Endothelial cell of umbilical vein (primary cell): Measurements from ENCODE around the gene NUP35. TPM values are rescaled to one million over a fixed set of nuclear protein-coding genes. Genes with fewer than 3 reads are reported as not detected.

ENCODE experiments used
- BruUV-seq: library from RNA; stranded (reverse); fragments of 400-500 nt; replicated peaks from 2 replicates; lab custom pipeline; 2021; lab: Mats Ljungman, UMichigan
- CTCF ChIA-PET: fragments of 300-600, 350-600 bp; sonication (Branson Sonifier 250); formaldehyde crosslinking; loops from one replicate; lab custom pipeline; 2021; ENCODE audit warnings: antibody characterized with exemption, inconsistent platforms; lab: Charles Lee
- POLR2A ChIA-PET: fragments of 300-600, 350-600 bp; sonication (Branson Sonifier 250); formaldehyde crosslinking; loops from one replicate; lab custom pipeline; 2021; ENCODE audit warnings: antibody characterized with exemption, inconsistent platforms; lab: Charles Lee
- DNase-seq: peaks from one replicate; pipeline ENCODE4 v3.0.0-alpha.2; 2011; ENCODE audit warnings: low read depth, low spot score
- FAIRE-seq: peaks from 2 replicates; lab custom pipeline; 2011; peaks lifted over from hg19 to GRCh38; lab: Jason Lieb, UNC
- H2AFZ ChIP-seq: 2 replicates; pipeline ENCODE4 v1.6.0; 2012; ENCODE audit warnings: low read depth, low read length, control low read depth, inconsistent platforms
- H3K27ac ChIP-seq: 2 replicates; pipeline ENCODE4 v1.5.1; 2011; ENCODE audit warnings: low read depth, mild to moderate bottlenecking, control low read depth, low read length, moderate library complexity; ENCODE audit not compliant: insufficient read depth
- H3K27me3 ChIP-seq, 2 experiments: 2 replicates each; pipeline versions ENCODE4 v1.6.0 to v1.6.1; 2011; ENCODE audit warnings: low read length in 2 of 2, mixed read lengths in 1 of 2; ENCODE audit not compliant: control insufficient read depth in 2 of 2, insufficient read depth in 2 of 2
- H3K36me3 ChIP-seq, 2 experiments: 2 replicates in 1 of 2; 3 replicates in 1 of 2; pipeline ENCODE4 v1.5.1; 2011; ENCODE audit warnings: low read length in 2 of 2, mild to moderate bottlenecking in 1 of 2, moderate library complexity in 1 of 2; ENCODE audit not compliant: control insufficient read depth in 2 of 2, insufficient read depth in 2 of 2; ENCODE audit errors: extremely low read depth in 1 of 2
- H3K4me1 ChIP-seq: 3 replicates; pipeline ENCODE4 v1.5.1; 2011; ENCODE audit warnings: mild to moderate bottlenecking, low read length; ENCODE audit not compliant: control insufficient read depth, insufficient read depth; ENCODE audit errors: extremely low read depth
- H3K4me2 ChIP-seq: 2 replicates; pipeline ENCODE4 v1.6.1; 2011; ENCODE audit warnings: low read length, control low read depth, mixed read lengths; ENCODE audit not compliant: insufficient read depth
- H3K4me3 ChIP-seq, 3 experiments: fragments of 200-600 bp in 1 of 3; sonication (generic), shearing (Covaris generic) in 1 of 3; replicated peaks in 1 of 3; 2 replicates each; pipeline ENCODE4 v1.5.1; 2011 to 2016; ENCODE audit warnings: control low read depth in 3 of 3, low read length in 3 of 3, mild to moderate bottlenecking in 2 of 3, inconsistent platforms in 1 of 3, low read depth in 1 of 3, moderate library complexity in 1 of 3; ENCODE audit not compliant: insufficient read depth in 1 of 3
- H3K79me2 ChIP-seq: 2 replicates; pipeline ENCODE4 v1.6.0; 2012; ENCODE audit warnings: low read length, inconsistent platforms; ENCODE audit not compliant: control insufficient read depth, insufficient read depth
- H3K9ac ChIP-seq: replicated peaks from 2 replicates; pipeline ENCODE3; 2011; ENCODE audit warnings: low read length, control low read depth; ENCODE audit not compliant: insufficient read depth; ENCODE audit errors: extremely low read depth
- H3K9me1 ChIP-seq: replicated peaks from 3 replicates; pipeline ENCODE4 v1.6.0; 2011; ENCODE audit warnings: mild to moderate bottlenecking, low read length; ENCODE audit not compliant: control insufficient read depth, insufficient read depth; ENCODE audit errors: extremely low read depth
- H3K9me3 ChIP-seq: replicated peaks from 2 replicates; pipeline ENCODE4 v1.5.1; 2012; ENCODE audit warnings: low read length, inconsistent platforms; ENCODE audit not compliant: control insufficient read depth, insufficient read depth
- H4K20me1 ChIP-seq: replicated peaks from 2 replicates; pipeline ENCODE3; 2011; ENCODE audit warnings: mild to moderate bottlenecking, low read length; ENCODE audit not compliant: control insufficient read depth, insufficient read depth; ENCODE audit errors: extremely low read depth
- EZH2 ChIP-seq: IDR thresholded peaks from 2 replicates; pipeline ENCODE4 v1.6.1; 2012; ENCODE audit warnings: borderline replicate concordance, low read depth, mild to moderate bottlenecking, moderate library complexity, low read length, inconsistent platforms; ENCODE audit not compliant: severe bottlenecking
- FOS ChIP-seq: IDR thresholded peaks from 2 replicates; pipeline ENCODE4 v1.6.1; 2011; ENCODE audit warnings: mild to moderate bottlenecking, low read length, moderate library complexity, borderline replicate concordance; ENCODE audit not compliant: insufficient read depth
- GATA2 ChIP-seq: IDR thresholded peaks from 2 replicates; pipeline ENCODE4 v1.7.0; 2011; ENCODE audit warnings: low read depth, mild to moderate bottlenecking, moderate library complexity, mixed read lengths, low read length; ENCODE audit not compliant: insufficient read length, insufficient read depth
- JUN ChIP-seq: IDR thresholded peaks from 2 replicates; pipeline ENCODE4 v1.6.1; 2011; ENCODE audit warnings: borderline replicate concordance, low read depth; ENCODE audit not compliant: insufficient read length, insufficient read depth
- MYC ChIP-seq: IDR thresholded peaks from one replicate; pipeline ENCODE4 v1.6.1; 2011; ENCODE audit warnings: mild to moderate bottlenecking, low read depth, low read length
- POLR2A ChIP-seq: IDR thresholded peaks from 2 replicates; pipeline ENCODE4 v1.6.1; 2012; ENCODE audit warnings: low read depth, mild to moderate bottlenecking, control low read depth, low read length
- POLR2AphosphoS5 ChIP-seq: IDR thresholded peaks from 2 replicates; pipeline ENCODE4 v1.6.1; 2012; ENCODE audit warnings: low read depth, mild to moderate bottlenecking, control low read depth, low read length, moderate library complexity; ENCODE audit not compliant: insufficient read depth
- dilution Hi-C: fragments of 300-500 bp; cut with MboI; formaldehyde crosslinking; loops from one replicate; pipeline ENCODE4 v1.15.0; 2019; ENCODE audit warnings: low sequenced_read_pairs; ENCODE audit not compliant: extremely low pct_ligation_motif_present
- intact Hi-C: fragments of 100-400 bp; cut with micrococcal nuclease; formaldehyde crosslinking; loops from one replicate; pipeline ENCODE4 v1.10.0; 2022
- polyA plus RNA-seq, 4 experiments: library from polyadenylated mRNA; depleted of rRNA in 3 of 4; stranded (reverse) in 3 of 4; unstranded in 1 of 4; fragments of >200 nt; gene quantifications; 2 replicates each; pipeline versions ENCODE4 v1.2.1 to v1.2.3, GENCODE V29; 2011 to 2012; ENCODE audit warnings: missing spikeins in 1 of 4
- total RNA-seq: library from RNA; stranded (reverse); gene quantifications from 2 replicates; pipeline ENCODE4 v1.2.3, GENCODE V29; 2021
- TF ChIP-seq, protein P1 (sequence below), 2 donors: IDR thresholded peaks; 1 replicate in 1 of 2; 2 replicates in 1 of 2; pipeline ENCODE4 v1.5.1; 2011; ENCODE audit warnings: low read length in 2 of 2, mild to moderate bottlenecking in 2 of 2, moderate library complexity in 2 of 2, control low read depth in 1 of 2, inconsistent platforms in 1 of 2, low read depth in 1 of 2; ENCODE audit not compliant: insufficient read depth in 1 of 2; ENCODE audit errors: extremely low read depth in 1 of 2
- TF ChIP-seq, protein P2 (sequence below): IDR thresholded peaks from 2 replicates; pipeline ENCODE4 v1.6.1; 2011; ENCODE audit not compliant: insufficient read depth, insufficient read length

NUP35 gene
- total and polyA plus RNA-seq, 2 donors (not counting 3 experiments of a cell fraction or from before 2014, with no cell fraction given): 8.4 to 22.1 TPM

DNA sequence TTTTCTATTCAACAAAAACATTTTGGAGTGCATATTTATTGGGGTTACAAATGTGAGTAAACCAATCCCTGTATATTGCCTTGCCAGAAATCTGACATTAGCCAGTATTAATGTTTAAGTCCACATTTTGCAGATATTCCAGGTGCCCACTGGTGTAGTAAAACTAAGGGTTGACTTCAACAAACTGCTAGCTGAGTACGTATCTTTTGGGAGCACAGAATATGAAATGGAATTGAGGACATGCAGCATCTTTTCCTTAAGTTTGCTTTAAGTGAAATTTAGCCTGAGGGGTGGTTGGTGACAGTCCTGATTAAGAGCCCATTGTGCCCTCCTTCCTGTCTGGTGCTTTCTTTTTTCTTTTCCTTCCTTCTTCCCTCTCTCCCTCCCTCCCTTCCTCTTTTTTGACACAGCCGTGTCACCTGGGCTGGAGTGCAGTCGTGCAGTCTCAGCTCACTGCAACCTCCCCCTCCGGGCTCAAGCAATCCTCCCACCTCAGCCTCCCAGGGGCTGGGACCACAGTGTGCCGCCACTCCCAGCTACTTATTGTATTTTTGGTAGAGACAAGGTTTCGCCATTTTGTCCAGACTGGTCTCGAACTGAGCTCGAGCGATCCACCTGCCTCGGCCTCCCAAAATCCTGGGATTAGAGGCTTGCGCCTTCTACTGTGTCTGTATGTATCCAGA lies 1.6 kb downstream of the NUP35 start:
- H3K36me3 ChIP-seq: peaks cover 0 to 8% of the 10 kb centered on the region in 2 experiments
- FAIRE-seq (no peak), DNase-seq (no peak)
- no peak overlapping the region for H2AFZ ChIP-seq
- peak overlapping the region in 1 of 3 experiments; percentile 81 for H3K4me3 ChIP-seq
- H3K27ac ChIP-seq: no peak overlapping the region
- no peaks in the 10 kb centered on the region for H3K9me1 ChIP-seq
- ChIA-PET CTCF (interaction anchor here (1.0 kb wide), 1 partner anchor 13 kb away, joined by 3 read pairs; no protein-coding TSS in a partner anchor), POLR2A (no interaction called here)
- BruUV-seq: no TSS peak
- peak overlapping the region; percentile 86 for H3K4me2 ChIP-seq
- TF ChIP-seq, protein P1, sequence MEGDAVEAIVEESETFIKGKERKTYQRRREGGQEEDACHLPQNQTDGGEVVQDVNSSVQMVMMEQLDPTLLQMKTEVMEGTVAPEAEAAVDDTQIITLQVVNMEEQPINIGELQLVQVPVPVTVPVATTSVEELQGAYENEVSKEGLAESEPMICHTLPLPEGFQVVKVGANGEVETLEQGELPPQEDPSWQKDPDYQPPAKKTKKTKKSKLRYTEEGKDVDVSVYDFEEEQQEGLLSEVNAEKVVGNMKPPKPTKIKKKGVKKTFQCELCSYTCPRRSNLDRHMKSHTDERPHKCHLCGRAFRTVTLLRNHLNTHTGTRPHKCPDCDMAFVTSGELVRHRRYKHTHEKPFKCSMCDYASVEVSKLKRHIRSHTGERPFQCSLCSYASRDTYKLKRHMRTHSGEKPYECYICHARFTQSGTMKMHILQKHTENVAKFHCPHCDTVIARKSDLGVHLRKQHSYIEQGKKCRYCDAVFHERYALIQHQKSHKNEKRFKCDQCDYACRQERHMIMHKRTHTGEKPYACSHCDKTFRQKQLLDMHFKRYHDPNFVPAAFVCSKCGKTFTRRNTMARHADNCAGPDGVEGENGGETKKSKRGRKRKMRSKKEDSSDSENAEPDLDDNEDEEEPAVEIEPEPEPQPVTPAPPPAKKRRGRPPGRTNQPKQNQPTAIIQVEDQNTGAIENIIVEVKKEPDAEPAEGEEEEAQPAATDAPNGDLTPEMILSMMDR (IDR thresholded peaks at IDR 0.05; ENCODE audit: extremely low read depth in 1 of 2, insufficient read depth in 1 of 2, low read depth in 1 of 2, low read length in 2 of 2): no peak
- no peak for TF ChIP-seq JUN
- H3K9me3 ChIP-seq: no peaks in the 10 kb centered on the region
- peak overlapping the region; percentile 84 for H3K9ac ChIP-seq
- peaks cover 57% of the 10 kb centered on the region for H3K79me2 ChIP-seq
- intact Hi-C loops (loop anchor here (2.0 kb wide), 1 partner anchor 55 kb away; no protein-coding TSS in a partner anchor), dilution Hi-C loops (no loop called here)
- H3K27me3 ChIP-seq: no peaks in the 10 kb centered on the region
- H4K20me1 ChIP-seq: peaks cover 2% of the 10 kb centered on the region
- H3K4me1 ChIP-seq: peaks cover 12% of the 10 kb centered on the region

DNA sequence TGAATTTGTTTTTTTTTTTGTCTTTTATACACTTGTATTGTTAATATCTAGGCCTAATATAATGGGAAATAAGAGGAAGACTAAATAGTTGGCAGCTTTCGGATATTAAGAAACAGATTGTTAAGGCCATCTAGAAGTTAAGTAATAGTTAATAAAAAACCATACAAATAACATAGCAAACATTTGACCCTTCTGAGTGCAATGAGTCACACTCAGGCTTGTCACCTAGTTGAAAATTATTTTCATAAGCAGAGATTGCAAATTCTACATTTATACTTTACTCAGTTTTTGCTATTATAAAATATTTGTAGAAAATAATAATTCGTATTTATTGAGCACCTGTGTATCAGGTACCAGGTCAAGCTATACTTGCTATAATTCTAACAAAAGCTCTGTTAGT lies 2.4 kb downstream of the NUP35 start:
- Histone ChIP-seq H2AFZ (no peak overlapping the region), H3K27me3 (no peaks in the 10 kb centered on the region), H3K27ac (no peak overlapping the region), H3K9ac (no peak overlapping the region), H3K79me2 (peaks cover 66% of the 10 kb centered on the region), H3K4me2 (no peak overlapping the region), H3K36me3 (peaks cover 0 to 13% of the 10 kb centered on the region in 2 experiments), H3K4me1 (peaks cover 12% of the 10 kb centered on the region), H3K9me3 (no peaks in the 10 kb centered on the region), H3K4me3 (no peak overlapping the region), H4K20me1 (peaks cover 2% of the 10 kb centered on the region), H3K9me1 (no peaks in the 10 kb centered on the region)
- dilution Hi-C loops: no loop called here
- TF ChIP-seq FOS (no peak), JUN (no peak), GATA2 (no peak), POLR2A (no peak), MYC (no peak), POLR2AphosphoS5 (no peak), EZH2 (no peak)
- TF ChIP-seq, protein P2, sequence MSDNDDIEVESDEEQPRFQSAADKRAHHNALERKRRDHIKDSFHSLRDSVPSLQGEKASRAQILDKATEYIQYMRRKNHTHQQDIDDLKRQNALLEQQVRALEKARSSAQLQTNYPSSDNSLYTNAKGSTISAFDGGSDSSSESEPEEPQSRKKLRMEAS: no peak
- TF ChIP-seq, protein P1 (IDR thresholded peaks at IDR 0.05; ENCODE audit: extremely low read depth in 1 of 2, insufficient read depth in 1 of 2, low read depth in 1 of 2, low read length in 2 of 2): no peak
- BruUV-seq: no TSS peak
- ChIA-PET CTCF (no interaction called here), POLR2A (no interaction called here)
- FAIRE-seq (no peak), DNase-seq (no peak)
- intact Hi-C loops: no loop called here
